HG03342 (cell line): Measurements from ENCODE around the gene NR1I2.

ENCODE experiments used
- ATAC-seq: cut with Tn5 transposase; IDR thresholded peaks from one replicate; pipeline ENCODE4 v1.9.1; 2021; ENCODE audit warnings: mild to moderate bottlenecking, moderate library complexity; ENCODE audit not compliant: unreplicated experiment

NR1I2 gene

GRCh38 chr3:119781330-119782198 lies at the start of gene NR1I2:
Gene NR1I2, plus strand, starts transcription at chr3:119782101.
- no peak for ATAC-seq

GRCh38 chr3:119733812-119734211 lies 48.1 kb upstream of the NR1I2 start:
- no peak for ATAC-seq

- ATAC-seq: no peak
These were observed 43.2 kb upstream of the NR1I2 start for GRCh38 chr3:119738741-119739140.

GRCh38 chr3:119741657-119742590 lies 40.0 kb upstream of the NR1I2 start:
- ATAC-seq: no peak

GRCh38 chr3:119743921-119744320 lies 38.0 kb upstream of the NR1I2 start:
- no peak for ATAC-seq

- no peak for ATAC-seq
These were observed 36.0 kb upstream of the NR1I2 start for GRCh38 chr3:119745942-119746341.

GRCh38 chr3:119746423-119746822 lies 35.5 kb upstream of the NR1I2 start:
- no peak for ATAC-seq

GRCh38 chr3:119747357-119747756 lies 34.5 kb upstream of the NR1I2 start:
- ATAC-seq: no peak

- no peak for ATAC-seq
These were observed 32.9 kb upstream of the NR1I2 start for GRCh38 chr3:119748991-119749390.

GRCh38 chr3:119751423-119751822 lies 30.5 kb upstream of the NR1I2 start:
- no peak for ATAC-seq

GRCh38 chr3:119759962-119760361 lies 21.9 kb upstream of the NR1I2 start:
- ATAC-seq: peak; percentile 91

GRCh38 chr3:119762876-119763275 lies 19.0 kb upstream of the NR1I2 start:
- no peak for ATAC-seq

- ATAC-seq: no peak
These were observed 18.4 kb upstream of the NR1I2 start for GRCh38 chr3:119763466-119763865.

- no peak for ATAC-seq
These were observed 16.7 kb upstream of the NR1I2 start for GRCh38 chr3:119765239-119765638.

GRCh38 chr3:119767936-119768601 lies 13.8 kb upstream of the NR1I2 start:
- ATAC-seq: no peak

- no peak for ATAC-seq
These were observed 13.1 kb upstream of the NR1I2 start for GRCh38 chr3:119768668-119769393.

- ATAC-seq: no peak
These were observed 12.3 kb upstream of the NR1I2 start for GRCh38 chr3:119769394-119770149.

GRCh38 chr3:119774444-119774843 lies 7.5 kb upstream of the NR1I2 start:
- ATAC-seq: peak; percentile 73

- no peak for ATAC-seq
These were observed 5.6 kb upstream of the NR1I2 start for GRCh38 chr3:119776304-119776703.

- no peak for ATAC-seq
These were observed 3.7 kb upstream of the NR1I2 start for GRCh38 chr3:119778176-119778575.
